KBM-7 (cell line): ENCODE measurements around the gene POLA1.

Source experiments
- DNase-seq: peaks from one replicate; pipeline ENCODE4 v3.0.0-alpha.2; 2015
- in situ Hi-C: fragments of 300-500 bp; cut with MboI; formaldehyde crosslinking; loops from 2 replicates; pipeline ENCODE4 v1.14.3; 2020; ENCODE audit warnings: low sequenced_read_pairs, low pct_unique_long_range_greater_than_20kb, mixed read lengths

POLA1 gene

DNA sequence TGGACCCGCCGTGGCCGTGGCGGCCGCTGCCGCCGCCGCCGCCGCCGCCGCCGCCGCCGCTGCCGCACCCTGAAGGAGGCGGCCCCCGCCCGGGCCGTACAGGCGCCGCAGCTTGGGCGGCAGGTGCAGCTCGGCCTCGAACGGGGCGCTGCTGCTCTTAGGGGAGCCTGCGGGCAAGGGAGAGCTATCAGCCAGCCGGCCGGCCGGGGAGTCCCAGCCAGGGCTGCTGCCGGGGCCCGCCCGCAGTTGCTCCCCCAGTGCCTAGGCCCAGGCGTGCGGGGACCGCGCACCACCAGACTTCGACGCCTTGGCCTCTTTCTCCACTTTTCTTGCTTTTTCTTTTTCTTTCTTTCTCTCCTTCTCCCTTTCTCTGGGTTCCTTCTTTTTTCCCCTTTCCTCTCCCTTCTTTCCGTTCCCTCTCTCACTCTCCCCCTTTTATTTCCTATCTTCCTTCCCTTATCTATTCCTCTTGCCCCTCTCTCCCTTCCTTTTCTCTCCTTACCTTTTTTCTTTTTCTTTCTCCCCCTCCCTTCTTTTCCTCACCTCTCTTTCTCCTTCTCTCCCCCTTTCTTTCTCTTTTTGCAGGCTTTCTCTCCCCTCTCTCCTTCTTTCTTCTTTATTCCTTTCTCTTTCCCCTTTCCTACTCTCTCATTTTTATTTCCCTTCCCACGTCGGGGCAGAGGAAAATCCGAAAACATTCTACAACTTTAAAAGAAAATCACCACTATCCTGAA lies 320.1 kb downstream of the POLA1 start:
- DNase-seq = no peak
- in situ Hi-C loops = no loop called here

DNA sequence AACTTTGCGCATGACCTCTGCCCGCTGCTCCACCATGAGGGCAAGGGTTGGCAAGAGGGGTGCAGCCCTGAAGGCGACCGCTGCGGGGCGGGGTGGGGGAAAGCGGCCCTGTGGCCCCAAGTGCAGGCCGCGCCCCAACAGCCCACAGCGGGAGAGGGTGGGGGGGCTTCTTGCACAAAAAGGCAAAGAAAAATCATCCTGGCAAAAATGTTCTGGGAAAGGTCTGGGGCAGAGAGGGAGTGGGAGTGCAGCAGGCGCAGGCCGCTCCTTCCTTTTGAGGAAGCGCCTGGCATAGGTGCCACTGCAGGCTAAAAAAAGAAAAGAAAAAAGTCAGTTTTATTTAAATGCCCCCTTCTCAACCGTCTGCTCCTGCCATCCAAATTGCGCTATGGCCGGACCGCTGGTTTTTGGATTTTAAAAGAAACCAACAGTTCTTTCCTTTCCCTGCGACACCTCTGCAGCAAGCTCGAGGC lies 320.7 kb downstream of the POLA1 start:
- in situ Hi-C loops = no loop called here
- DNase-seq = no peak

DNA sequence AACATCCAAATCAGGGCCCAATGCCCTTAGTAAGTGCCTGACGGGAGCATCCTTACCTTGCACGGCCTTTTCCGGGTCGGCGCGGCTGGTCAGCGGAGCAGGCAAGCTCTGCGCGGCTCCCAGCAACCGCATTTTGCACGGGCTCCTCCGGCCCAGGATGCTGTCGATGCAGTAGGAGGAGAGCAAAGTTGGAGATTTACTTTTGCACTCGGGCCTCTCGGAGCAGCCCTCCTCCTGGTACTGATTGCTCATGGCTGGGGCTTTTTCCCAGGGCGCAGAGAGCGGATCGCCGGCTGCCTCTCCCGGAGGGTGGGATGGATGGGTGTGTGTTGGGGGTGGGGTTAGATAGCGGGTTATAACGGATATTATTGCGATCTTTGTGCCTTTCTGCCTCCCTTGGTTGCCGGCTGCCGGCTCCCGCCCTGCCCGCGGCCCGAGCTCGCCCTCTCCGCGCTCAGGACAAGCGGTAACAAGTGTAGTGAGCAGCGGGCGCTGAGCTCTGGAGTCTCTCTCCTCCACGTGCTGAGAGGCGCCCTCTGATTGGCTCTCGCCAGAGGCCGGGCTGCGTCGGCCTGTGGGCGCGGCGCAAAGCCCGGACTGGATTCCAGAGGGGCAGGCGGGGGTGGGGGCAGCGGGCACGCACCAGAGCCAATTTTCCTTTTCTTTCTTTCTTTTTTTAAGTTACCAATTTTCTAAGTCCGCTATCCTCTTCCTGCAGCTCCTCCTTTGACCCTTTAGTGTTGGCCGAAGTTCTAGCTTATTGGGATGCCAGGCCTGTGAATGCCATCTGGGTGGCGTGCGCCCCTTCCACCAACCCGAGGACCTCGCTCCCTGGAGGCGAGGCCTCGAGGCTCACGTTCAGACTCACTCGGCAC lies 322.0 kb downstream of the POLA1 start, which contains the start of gene ARX:
Gene ARX (minus strand): TSS at position 480 of the 875 bp plus-strand sequence. CDS start 228 bp downstream, at position 252.
- DNase-seq = no peak
- in situ Hi-C loops = no loop called here

DNA sequence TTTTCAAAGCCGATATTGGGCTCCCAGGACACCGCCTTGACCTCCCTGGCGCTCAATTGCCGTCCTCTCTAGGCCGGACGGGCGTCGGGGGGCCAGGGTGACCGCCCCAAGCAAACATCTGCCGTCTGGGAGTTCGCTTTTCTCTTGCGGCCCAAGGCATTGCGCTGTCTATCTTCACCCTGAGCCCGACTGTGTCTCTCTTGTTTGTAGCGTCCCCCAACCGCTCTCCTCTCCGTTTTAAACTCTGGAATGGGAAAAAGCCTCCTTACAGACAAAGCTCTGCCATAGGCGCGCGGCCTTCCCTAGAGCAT lies 322.6 kb downstream of the POLA1 start:
- in situ Hi-C loops = no loop called here
- no peak for DNase-seq

DNA sequence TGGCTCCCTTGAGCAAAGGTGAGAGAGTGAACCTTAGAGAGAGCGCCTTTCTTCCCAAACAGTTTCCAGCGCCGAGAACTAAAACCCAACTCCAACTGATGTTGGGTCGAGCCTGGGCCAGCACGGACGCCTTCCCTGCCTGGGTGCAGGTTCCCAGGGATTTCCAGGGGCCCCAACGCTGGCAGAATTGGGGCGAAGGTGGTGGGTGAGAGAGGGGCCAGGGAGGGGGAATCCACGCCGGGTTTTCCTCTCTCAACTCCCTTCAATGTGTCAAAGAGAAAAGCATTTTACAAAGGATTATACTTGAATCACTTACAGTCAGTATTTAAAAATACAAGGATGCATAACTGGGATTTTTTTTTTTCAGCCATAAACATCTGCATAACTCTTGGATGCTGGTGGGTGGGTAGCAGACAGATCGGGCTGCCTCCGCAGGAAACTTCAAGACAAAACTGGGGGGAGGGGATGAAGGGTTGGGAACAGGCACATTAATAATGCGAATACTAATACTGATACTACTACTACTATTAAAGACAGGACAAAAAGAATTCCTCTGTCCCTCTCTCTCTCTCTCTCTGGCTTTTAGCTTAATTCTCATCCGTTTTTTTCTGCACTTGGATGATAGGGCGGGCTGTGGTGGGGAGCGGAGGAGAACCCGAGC lies 323.4 kb downstream of the POLA1 start:
- DNase-seq = no peak
- in situ Hi-C loops = no loop called here

DNA sequence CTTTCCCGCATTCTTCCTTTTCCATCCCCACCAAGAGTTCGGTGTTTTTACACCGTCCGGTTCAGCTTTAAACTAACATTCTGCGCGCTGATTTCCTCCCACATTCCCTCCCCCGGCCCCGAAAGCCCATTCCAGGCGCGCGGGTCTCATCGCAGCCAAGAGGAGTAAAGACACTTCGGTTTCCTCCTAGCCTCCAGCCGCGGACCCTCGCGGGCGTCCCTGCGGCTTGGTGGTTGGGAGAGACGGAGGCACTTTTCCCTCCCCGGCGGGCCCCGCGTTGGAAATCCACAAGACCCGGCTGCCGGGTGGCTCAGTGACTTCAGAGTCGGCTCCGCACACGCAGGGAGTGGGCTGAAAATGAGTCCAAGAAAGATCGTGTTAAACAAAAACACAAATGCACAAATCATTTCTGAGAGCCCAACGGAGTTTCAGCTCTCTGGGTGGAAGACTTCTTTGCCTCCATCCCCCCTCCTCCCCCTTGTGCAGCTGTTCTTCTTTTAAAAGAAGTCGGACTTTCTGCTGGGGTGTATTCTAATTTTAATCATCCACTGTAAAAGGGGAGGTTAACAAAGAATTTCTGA lies 324.0 kb downstream of the POLA1 start:
- DNase-seq = peak; percentile 37
- in situ Hi-C loops = no loop called here

DNA sequence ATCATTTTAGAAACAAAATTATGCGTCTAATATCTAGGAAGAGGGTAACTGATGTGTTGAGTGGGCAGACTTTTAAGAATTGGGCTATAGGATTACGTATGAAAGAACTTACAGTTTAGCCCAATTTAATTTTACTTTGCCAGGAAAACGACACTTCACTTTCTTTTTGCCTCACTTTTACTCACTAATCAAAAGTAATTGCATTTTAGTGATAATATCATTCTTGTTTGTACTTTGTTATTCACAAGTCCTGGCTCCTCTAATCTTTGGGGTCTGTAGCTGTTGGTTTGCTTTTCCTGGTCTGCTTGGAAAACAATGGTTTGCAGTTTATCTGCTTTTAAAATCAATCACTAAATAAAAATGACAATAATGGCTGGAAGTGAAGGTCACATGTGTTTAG lies 325.0 kb downstream of the POLA1 start:
- in situ Hi-C loops = no loop called here
- no peak for DNase-seq

DNA sequence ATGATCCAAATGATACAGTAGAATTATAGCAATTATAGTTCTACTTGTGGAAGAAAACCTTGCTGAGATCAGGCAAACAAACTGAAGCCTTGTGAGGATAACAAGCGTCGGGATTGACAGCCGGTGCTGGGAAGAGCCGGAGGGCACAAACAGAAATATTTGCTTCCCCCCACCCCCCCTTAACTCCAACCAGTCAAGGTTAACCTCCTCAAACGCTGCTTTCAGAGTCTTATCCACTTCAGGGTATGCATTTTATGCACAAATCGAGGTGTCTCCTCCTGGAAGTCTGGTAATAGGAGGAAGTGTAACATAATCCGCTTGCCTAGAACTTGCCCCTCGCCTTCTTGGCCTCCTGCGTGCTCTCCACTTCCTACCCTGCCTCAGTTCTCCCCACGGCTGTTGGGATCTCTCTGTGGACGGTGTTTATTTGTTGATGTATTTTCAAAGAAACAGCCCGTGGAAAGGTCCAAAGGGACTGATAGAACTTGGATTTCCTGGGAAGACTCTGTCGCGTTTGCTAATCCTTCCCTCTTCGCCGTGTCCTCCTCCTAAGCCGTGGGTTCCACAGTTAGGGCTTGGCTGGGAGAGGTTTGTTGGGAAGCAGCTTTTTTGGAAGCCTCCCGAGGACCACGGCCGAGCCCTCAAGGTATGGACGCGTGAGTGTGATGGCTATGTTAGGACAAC lies 326.1 kb downstream of the POLA1 start:
- in situ Hi-C loops = no loop called here
- peak; percentile 39 for DNase-seq

DNA sequence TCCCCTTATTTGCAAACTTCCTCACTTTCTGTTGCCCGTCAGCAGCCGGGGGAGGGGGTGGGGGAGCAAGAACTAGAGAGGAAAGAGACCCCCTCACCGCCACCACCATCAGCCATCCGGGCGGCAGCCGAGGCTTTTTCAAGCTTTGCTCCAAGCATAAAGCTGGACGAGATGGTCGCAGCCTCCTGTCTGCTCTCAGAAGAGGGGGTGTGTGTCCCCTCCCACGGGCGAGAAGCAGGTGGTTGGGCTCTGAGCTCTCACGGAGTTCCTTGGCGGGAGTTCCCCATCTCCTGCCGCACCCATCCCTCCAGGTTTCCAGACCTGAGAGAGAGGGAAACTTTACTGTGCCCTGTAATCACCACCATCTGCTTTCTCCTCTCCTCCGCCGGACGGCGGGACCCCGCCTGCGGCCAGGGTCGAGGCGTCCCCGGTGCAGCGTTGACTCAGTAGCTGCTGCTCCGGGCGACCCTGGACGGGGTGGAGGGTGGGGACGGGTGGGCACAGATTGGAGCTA lies 326.7 kb downstream of the POLA1 start:
- in situ Hi-C loops = no loop called here
- DNase-seq = peak; percentile 56

DNA sequence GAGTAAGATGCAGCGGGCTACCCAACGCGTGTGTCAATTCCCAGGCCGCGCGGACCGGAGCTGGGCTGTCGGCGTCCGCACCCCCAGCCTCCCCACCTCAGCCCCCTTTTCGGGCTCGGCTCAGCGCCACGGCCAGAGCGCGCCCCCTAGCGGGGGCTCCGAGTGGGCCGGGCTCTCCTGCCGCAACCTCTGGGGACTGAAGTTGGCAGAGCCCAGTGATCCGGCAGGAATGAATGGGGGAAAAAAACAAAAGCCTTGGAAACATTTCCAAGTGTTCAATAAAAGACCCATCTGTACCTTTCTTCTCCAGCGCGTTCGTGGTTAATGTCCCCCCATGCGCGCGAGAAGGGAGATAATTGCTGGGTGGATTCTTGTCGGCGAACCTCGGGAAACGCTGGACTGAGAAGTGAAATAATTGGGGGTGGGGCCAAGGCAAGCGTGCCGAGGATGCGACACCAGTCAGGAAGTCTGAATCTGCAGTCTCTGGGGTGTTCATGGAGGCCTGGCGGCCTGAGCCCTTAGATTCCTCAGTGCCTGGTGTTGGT lies 327.3 kb downstream of the POLA1 start:
- DNase-seq = peak; percentile 83
- in situ Hi-C loops = no loop called here

DNA sequence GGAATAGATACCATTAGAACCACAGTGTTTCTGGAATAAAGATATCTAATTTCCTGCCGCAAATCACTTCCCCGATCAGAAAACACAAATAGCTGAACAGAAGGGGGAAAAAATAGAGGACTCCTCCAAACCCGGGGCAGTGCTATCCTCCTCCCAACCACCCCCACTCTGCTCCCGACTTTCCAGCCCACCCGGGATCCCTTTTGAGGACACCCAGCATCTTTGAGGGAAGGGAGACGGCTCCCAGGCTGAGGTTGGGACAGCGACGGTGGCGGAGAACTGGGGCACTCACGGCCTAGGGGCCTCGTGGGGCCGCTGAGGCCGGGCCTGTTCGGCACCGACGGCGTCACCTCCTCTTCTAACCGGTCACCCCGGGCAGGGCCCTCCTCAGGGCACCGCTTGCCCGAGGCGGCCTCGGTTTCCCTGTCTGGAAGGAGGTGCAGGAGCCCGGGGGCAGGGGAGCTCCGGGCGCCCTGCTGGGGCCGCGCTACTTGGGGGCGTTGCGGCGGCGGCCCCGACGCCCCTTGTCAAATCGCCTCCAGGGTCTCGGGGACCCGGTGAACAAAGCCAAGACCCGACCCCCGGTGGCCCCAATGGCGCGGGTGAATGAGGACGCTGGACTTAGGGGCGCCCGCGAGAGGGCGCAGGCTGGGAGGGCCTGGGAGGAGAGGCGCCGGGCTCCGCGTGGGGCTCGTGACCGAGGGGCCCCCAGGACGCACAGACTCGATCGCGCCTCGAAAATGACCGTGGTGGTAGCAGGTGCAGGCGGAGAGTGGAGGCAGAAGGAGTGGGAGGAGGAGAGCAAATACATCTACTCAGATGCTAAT lies 329.0 kb downstream of the POLA1 start:
- in situ Hi-C loops = no loop called here
- no peak for DNase-seq

DNA sequence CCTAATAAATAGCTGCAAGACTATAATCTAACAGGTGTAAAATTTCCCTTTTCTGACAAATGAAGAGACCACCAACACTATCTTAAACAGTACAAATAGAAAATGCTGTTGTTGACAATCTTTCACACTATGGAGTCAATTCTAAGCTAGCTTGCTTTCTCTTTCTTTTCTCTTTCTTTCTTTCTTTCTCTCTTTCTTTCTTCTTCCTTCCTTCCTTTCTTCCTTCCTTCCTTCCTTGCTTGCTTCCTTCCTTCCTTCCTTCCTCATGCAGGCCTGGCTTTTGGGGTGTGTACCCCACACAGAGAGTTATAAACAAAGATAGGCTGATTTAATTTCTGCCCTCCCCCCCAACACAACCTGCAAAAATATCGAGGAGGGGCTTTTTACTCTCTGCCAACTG lies 330.2 kb downstream of the POLA1 start:
- DNase-seq = no peak
- in situ Hi-C loops = no loop called here

DNA sequence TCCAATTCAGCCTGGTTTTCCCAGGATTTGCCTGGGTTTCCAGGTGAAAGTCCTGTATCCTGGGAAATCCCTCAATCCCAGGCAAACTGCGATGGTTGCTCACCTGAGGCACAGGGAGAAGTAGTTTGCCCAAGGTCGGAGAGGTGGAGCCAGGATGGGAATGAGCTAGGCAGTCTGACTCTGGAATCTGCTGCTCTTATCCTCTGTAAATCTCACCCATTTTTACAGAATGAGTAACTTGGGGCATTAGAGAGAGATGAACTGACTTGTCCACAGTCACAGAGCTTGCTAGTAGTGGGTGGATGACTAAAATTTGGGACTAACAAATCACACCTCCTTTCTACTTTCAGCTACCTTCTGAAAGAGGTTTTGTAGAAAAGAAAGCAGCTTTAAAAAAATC lies 331.9 kb downstream of the POLA1 start:
- in situ Hi-C loops = no loop called here
- no peak for DNase-seq

DNA sequence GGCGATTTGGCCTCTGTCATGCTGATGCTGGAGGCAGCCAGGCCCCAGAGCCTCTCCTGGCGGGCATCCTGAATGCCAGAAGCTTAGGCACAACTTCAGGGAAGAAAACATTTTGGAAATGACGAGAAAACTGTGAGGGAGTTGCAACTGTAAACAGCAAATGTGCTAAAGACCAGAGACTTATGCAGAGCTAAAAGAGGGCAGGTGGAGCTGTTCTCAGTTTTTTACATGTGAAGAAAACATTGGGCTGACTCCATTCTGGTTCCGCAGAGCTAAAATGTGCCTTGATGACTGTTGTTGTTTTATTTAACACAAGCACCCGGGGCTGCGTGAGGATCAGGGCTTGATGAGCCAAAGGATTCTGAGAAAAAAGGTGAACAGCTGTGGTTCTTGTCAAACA lies 332.9 kb downstream of the POLA1 start:
- no peak for DNase-seq
- in situ Hi-C loops = no loop called here

DNA sequence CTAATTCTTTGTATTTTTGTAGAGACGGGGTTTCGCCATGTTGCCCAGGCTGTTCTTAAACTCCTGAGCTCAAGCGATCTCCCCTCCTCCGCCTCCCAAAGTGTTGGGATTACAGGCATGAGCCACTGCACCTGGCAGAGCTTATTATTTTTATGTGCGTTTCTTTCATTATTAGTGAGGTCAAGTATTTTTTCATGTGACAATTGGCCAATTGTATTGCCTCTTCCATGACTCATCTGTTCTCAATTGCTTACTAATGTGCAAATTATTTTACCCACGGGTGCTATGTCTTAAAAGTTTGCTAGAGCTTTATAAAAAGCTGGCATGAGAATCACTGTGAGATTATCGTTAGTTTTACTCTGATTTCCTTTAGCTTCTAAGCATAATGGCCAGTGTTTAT lies 335.0 kb downstream of the POLA1 start:
- no peak for DNase-seq
- in situ Hi-C loops = no loop called here

DNA sequence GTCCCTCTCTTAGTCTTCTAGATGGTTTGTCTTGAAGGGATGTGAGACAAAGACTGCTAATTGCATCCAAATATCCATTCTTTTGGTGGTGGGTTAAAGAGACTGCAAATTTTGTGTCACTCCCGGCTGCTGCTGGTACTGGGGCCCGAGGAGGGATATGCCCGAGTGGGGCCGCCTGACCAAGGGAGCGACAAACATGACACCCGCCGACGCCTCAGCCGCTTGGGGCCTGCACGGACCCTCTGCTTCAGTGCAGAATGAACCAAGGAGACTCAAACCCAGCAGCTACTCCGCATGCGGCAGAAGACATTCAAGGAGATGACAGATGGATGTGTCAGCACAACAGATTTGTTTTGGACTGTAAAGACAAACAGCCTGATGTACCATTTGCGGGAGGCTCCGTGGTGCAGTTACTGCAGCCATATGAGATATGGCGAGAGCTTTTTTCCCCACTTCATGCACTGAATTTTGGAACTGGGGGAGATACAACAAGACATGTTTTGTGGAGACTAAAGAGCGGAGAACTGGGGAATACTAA lies 335.6 kb downstream of the POLA1 start:
- in situ Hi-C loops = no loop called here
- DNase-seq = no peak

DNA sequence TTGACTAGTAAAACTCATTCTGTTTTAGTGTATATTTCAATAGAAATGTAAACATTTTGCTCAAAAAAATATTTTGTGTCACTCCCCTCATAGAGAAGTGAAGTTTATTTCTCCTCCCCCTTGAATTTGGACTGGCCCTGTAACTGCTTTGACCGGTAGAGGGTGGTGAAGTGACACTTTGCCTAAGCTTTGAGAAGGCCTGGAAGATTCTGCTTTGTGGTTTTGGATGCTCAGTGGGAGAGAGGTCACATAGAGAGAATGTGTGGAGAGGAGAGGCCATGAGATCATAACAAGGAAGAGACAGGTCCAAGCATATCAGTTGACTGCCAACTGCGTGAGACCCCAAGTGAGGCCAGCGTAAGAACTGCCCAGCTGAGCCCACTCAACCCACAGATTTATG lies 341.2 kb downstream of the POLA1 start:
- in situ Hi-C loops = loop anchor here (10.0 kb wide), 1 partner anchor 110 kb away; no protein-coding TSS in a partner anchor
- DNase-seq = peak; percentile 64
